ENCODE results near the gene PJA2.

The PJA2 gene

DNA sequence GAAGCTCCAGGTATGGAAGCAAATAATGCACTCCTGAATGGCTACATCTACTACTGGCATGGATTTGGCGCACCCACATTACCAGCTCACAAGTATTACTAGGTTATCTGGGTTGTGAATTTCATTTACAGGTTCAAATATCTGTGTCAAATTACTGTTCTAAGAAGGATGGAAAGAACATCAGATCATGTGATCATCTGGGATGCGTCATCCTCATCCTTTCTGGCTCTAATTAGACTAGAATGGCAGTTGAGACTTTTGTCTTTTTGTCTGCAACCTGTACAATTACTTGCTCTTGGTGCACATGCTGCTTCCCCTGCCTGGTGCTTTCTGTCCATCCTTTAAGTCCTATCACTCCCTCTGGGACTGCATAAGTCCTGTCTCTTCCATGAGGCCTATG is 64.1 kb downstream of the PJA2 start:
- DNase-seq = no peak

DNA sequence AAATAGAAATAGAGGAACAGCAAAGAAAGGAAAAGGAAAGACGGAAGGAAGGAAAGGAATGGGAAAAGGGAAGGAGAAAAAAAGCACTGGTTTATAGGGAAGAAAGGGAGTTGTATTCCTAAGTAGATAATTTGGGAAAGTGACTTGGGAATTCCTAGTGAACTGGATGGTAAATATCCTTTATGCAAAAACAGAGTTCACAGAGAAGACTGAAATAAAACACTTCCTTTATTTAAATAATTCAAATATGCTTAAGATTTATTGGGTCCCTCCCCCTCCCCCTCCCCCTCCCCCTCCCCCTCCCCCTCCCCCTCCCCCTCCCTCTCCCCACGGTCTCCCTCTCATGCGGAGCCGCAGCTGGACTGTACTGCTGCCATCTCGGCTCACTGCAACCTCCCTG is 69.4 kb downstream of the PJA2 start:
- DNase-seq = no peak

DNA sequence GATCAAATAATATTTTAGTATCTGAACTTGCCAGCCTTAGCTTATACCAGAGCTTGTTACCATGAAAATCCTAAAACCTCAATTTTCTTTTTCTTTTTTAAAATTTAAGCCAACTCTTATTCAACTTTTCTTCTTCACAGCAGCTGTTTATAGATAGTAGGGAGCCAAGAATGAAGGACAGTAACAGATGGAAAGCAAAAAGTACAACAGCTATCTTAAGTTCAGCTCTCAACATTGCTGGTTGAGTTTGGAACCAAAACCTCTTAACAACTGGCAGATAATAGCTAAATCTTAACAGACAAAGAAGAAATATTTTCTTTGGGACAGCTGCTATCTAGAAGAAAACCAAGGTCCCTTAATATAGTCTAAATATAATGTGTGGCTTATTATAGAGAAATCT is 74.7 kb downstream of the PJA2 start:
- no peak for DNase-seq

DNA sequence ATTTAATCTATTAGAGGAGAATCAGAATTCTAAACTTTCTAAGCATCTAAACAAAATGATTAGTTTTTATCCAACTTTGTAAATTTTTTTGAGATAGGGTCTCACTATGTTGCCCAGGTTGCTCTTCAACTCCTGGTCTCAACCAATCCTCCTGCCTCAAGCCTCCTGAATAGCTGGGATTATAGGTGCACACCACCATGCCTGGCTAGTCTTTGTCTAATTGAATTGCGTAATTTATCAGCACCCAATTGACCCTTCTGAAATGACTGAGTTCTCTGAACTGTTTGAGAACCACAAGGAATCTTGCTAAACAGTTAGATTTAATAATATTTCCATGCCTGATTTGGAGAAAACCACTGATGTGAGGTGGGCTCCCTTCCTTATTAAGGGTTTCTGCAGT is 75.7 kb downstream of the PJA2 start:
- no peak for DNase-seq

DNA sequence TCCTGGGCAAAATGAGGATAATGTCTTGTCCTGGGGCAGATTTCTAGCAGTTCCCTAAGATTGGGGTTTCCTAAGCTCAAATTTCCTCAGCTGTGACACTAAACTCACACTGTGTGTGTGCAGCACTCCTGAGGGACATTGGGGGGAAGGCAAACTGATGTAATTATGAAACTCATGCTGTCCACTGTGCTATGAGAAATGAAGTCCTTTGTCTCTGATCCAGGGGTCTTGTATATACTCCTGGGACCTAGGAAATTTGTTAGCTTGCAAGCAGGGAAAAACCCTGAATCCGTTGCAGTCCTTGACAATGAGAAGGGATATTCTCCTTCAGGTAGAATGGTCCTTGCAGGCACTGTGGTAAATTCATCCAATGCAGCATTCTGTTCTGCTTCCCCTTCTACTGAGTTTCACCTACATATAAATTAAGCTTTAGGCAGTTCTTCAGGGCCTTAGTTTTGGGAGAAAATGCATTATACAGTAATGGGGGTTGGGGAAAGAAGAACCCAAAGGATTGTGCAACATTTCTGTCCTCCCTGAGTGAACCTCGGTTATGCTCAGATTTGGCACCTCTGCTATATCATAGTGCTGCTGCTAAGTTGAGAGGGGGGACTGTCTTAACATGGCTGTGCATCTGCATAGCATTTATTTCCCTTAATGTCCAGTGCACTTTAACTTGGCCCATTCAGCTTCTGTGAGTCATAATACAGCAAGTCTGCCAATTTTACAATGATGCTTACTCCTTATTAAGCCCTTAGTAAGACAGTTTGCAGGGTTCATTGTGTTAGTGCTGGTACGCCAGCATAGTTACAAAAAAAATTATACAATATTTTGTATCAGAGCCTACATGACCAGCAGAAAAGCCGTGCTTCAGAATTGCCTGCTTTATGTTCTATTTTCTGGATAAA is 80.2 kb downstream of the PJA2 start:
- no peak for DNase-seq

DNA sequence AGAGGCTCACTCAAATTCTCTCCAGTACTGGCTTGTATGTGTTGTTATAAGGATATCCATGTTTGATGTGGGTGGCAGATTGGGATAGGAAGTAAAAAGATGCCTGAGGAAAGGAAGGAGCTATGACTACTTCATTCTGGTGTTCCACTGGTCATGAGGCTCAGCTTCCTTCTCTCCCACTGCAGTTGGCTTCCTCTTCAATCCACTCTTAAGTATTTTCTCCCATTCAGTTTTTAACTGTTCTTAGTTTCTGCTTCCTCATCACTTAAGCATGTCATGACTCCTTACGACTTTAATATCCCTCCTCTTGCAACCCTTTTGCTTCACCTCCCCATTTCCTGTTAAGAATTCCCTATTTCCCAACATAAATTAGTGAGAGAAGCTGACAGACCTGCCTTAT is 81.1 kb downstream of the PJA2 start:
- DNase-seq = no peak

DNA sequence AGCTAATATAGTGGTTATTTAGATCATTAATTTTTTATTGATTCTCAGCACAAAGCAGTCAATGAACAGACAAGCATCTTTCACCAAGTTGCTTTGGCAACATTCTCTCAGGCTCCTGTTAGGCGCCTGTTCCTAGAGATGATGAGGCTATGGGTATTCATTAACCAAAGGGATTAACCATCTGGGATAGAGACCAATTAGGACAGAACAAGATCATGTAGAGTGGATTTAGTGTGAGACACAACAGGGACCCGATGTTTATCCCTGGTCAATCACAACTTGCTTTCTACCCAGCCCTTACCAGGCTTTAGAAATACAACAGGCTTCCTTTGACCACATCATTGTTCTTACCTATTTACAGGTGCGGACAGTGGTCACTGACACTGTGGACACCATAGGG is 82.2 kb downstream of the PJA2 start:
- DNase-seq = no peak

DNA sequence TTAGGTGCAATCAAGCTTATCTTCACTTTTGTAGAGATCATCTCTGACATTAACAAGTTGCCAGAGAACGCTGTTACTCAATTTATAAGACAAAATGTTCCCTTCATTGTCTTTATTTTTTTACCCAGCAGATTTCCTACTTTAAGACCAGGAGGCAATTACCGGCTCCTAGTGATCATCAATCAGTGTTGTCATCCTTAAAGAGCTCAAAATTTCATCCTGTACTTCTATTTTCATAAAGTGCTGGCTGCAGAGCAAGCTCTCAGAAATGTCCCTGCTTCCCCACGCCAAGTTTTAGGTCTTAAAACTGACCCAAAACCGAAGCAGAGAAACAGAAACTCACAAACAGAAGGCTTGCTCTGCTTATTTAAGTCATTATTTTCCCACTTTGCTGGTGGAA is 82.9 kb downstream of the PJA2 start:
- no peak for DNase-seq

DNA sequence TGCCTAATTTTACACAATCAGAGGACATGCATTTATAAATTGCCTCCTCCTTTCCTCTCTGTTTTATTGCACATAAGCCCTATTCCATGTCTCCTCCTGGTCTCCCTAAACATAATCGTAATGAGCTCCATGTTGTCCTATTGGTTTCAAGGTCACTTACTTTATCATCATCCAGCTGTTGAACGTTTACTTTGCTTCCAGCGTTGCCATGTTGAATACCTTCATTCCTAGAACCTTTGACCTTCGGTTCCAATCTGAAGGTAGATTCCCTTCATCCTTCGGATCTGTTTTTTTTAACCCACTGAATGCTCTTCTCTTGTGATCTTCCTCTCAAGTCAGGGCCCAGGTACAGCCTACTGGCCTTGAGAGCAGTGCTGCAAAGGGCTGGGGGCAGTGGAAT is 84.3 kb downstream of the PJA2 start:
- no peak for DNase-seq

DNA sequence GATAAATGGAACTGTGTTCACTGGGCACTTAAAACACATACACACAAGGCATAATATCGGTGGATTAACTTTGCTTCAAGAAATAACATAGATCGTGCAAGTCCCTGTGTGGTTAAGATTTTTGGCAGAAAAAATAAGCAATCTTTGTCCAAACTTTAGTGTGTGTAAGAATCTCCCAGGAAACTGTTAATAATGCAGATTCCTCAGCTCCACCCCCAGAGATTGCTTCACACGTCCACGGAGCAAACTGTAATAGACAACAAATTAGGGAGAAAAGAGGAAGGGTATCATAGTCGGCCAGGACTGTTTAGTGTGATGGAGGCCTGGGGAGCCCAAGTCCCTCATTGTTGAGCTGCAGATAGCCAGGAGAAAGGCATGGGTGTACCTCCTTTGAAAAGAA is 84.8 kb downstream of the PJA2 start:
- DNase-seq = no peak

DNA sequence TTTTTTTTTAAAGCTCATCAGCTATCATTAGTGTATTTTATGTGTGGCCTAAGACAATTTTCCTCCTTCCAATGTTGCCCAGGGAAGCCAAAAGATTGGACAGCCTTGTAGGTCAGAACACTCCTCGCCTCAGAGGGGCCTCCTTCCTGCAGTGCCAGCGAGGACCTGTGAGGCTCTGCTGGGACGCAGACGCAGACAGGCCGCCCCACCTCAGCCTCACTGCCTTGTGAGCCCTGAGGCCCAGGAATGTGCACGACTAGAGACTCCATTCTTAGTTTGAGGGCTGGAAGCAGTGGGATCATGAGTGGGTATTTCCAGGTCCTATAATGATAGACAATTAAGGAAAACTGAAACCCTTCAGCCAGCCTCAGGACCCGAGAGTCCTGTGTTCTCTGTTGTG is 85.4 kb downstream of the PJA2 start:
- DNase-seq = no peak

DNA sequence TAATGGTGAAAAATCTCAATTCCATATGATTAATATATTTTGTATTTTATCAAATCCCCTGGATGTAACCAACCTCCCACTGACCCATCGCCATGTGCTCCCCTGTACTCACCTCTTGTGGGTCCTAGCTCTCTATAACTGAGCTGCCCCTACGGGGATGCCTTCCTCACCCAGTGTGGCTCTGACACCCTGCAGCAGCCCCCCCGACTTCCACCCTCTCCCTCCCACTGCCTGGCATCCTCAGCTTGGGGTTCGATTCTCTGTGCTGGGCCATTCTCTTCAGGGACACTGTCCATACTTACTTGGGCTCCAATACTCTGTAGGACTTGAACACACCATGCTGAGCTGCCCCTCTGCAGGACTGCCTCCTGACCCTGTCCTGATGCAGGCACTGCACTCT is 87.1 kb downstream of the PJA2 start:
- no peak for DNase-seq

DNA sequence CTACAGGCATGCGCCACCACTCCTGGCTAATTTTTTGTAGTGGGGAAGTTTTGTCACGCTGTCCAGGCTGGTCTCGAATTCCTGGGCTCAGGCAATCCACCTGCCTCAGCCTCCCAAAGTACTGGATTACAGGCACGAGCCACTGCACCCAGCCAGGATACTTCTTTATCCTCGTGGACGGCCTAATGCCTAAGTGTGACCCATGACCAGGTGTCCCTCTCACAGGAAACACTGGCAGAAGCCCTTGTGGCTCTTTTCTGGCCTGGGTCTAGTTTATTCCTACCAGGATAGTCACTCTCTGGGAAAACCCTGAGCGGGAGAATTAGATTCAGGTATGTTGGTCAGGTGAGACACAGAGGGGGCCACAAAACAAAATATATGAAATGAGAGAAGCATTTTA is 90.4 kb downstream of the PJA2 start:
- no peak for DNase-seq

DNA sequence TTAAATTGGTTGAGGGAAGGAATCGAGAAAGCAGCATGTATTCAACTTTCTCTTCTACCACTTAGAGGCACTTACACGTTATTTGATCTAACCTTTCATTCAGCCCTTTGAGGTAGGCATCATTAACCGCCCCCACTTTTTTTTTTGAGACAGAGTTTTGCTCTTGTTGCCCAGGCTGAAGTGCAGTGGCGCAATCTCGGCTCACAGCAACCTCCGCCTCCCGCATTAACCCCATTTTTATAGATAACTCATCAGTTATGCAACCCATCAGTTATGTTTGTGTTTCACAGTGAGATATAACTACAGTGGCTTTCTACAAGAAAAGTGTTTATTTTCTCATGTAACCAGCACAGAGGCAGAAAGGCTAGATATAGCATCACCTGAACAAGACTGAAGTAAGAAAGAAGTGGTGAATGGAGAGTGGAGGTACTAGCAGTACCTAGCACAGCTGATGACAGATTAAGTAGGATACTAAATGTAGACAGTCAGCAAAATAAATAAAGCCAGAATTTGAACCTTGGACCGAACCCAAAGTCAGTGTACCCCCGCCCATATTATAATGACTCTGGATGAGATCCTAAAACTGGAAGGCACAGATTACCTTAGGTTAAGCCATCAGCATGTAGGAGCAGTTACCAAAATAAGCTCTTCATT is 91.2 kb downstream of the PJA2 start:
- no peak for DNase-seq

DNA sequence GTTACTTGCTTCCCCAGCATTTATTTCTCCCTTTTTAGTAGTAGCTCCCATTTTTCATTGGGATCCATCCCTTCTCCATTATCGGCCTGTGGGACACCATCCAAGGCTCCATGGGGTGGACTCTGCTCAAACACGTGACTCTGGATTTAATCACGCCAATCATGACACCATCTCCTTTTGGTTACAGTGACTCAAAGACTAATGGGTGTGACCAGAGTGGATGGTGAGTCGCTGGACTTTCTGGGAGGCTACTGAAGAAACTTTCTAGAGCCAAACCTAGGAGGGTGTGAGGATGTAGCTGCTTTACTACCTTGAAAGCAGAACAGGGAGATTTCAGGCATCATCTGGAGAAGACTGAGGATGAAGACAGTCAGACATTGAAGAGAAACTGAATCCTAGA is 93.1 kb downstream of the PJA2 start:
- no peak for DNase-seq

DNA sequence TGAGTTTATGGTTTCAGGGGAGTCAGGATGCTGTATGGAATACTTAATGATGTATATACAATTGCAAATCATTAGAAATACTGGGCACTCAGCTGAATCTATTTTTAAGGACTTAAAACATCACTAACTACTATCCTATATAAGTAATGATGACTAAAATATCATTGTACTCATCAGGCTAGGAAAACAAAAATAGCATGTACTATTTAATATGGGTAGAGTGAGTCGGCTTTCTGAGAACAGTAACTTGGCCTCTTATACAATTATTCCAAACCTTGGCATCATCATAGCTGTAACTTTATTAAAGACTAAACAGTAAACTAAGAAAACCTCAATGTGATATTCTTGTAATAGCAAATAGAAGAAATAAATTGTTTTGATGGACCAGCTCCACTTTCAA is 94.5 kb downstream of the PJA2 start:
- DNase-seq = no peak

DNA sequence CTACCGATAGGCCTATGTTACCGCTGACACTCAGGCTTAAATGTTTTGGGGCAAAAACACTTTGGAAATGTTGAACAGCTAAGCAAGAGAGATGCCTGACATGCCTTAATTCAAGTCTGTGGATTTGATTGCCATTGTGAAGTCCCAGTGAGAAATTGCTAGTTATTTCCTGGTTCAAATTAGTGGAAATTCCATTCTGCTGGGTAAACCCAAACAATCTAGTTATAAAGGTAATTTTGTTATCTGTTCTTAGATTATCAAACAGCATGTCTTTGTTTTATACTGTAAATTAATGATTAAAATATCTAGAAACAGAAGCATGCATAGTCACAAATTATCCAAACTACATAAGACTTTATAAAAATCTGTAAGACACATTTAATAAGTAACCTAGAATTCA is 96.6 kb downstream of the PJA2 start:
- no peak for DNase-seq

DNA sequence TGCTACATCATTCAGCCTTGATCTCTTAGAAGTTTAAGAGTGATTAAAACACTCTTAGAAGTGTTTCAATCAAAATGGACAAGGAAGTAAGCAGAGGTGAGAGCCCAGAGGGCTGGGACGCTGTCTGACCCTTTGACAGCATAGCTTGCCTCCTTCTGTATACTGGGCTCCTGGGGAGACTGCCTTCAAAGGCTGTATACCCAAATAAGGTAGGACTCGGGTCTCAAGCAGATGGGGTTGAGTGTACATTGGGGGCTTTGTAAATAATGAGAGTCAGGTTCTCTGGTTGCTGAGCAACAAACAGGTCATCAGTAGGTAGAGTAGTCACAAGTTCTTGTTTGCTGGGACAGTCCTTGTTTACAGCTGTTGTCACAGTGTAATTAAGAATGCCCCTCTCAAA is 97.1 kb downstream of the PJA2 start:
- DNase-seq = no peak

DNA sequence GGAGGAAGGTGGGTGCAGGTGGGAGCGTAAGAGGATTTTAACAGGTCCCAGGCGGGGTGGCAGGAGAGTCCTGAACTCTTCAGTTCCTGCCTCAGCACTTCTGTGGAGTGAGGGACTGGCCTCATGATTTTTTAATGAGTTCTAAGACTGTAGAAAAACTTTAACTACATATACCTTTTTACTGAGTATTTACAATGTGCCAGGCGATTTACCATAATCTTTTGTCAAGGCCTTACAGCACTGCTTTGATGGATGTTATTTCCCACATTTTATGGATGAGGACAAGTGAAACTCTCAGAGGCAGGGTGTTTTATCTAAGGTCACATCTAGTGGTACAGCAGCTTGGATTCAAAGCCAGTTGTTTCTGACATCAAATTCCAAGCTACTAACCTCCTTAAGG is 99.5 kb downstream of the PJA2 start:
- DNase-seq = no peak

DNA sequence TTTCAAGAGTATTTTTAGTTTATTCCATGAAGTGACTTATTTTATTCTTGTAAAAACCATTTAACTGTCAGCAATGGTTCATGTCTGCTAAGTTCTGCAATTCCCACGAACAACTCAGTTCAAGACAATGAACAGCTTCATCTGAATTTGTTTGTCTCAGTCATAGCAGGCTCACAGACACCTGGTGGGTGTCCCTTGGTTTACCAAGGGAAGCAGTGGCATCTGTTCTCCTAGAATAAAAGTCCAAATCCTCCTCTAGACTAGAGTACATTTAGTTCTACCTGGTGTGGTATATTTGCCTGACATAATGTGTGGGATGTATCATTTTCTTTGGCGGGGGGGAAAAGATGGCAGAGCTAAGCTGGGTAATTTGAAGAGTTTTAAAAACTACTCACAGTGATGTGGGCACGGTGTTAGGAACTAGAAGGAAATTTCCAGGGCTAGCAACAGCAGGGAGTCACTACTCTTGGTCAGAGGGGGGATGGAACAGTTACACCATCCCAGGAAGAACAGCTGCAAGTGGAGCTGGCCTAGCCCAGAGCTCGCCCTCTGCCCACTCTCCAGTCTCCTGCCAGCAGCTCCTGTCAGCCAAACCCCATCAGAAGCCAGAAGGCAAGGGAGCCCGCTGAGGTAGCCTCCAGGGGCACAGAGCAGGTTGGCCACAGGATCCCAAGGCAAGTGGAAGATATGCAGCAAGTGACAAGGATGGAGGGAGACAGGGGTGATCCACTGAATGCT is 100.3 kb downstream of the PJA2 start:
- no peak for DNase-seq

DNA sequence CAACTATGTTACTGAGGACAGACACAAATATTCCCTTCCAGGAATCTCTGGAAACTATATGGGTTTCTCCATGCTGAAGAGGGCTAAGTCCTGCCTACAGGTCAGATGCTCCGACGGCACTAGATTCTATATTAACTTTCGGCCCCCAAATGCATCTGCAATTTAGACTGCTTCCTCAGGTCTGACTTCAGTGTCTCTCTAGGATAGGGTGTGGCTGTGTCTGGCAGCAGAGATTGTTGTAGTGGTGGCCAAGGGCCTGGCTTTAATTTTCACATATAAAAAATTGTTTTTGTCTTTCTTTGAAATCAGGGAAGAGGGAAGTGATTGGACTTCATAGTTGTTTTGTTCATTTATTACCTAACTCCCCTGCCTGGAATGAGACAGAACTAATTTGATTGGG is 101.8 kb downstream of the PJA2 start:
- no peak for DNase-seq

DNA sequence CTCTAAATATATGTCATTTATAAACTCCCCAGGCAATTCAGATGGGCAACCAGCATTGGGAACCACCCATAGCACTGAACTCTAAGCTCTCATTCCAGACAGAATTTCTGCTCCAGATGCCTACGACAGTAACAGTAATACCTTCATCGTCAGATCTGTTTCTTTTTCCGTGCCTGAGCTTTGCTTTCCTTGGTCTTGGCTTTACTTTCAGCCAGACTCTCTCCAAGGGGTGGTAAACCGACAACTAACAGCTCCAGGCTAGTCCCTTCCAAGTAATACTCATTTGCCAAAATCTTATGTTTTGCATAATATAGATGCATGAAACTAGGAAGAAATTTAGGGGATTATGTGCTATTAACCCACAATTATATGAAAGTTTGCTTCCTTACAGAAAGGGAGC is 102.3 kb downstream of the PJA2 start:
- DNase-seq = no peak

DNA sequence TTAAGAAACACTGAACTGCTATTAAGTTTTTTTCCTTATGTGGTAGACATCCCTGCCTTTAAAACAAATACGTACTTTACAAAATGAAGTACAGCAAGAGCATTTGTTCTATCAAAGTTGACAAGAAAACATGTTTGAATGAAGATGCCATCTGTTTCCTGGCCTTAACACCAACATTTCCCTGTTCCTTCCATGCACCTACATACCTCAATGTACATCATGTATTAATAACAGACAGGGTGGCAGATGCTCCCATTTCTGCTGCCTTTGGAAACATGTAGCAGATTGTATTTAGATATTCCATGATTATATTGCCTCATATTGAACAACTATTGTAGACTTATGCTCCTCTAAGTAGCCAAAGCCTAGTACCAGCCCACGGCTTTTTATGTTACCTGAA is 104.4 kb downstream of the PJA2 start:
- no peak for DNase-seq

DNA sequence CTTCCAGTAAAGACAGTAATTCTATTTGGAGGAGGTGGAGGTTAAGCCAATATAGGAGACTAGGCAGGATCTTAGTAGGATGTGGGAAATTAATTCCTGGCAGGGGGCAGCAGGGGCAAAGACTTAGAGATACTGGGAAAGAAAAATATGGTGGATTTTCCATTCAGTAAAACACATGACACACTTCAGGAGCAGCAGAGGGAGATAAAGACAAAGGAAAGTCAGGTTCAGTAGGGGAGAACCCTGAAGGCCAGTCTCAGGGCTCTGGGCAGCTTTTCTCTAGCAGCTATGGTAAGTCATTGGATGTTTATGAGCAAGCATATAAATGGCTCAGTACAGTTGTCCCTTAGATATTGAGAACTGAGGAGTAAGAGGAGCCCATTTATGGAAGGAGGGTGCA is 105.5 kb downstream of the PJA2 start:
- no peak for DNase-seq

Measured in activated CD8-positive, alpha-beta memory T cell treated with anti-CD3 and anti-CD28 coated beads, Interleukin-2, amount 50 U/mL, for 48 hours (primary cell).